ENCODE data around the gene BEGAIN.

BEGAIN gene

DNA sequence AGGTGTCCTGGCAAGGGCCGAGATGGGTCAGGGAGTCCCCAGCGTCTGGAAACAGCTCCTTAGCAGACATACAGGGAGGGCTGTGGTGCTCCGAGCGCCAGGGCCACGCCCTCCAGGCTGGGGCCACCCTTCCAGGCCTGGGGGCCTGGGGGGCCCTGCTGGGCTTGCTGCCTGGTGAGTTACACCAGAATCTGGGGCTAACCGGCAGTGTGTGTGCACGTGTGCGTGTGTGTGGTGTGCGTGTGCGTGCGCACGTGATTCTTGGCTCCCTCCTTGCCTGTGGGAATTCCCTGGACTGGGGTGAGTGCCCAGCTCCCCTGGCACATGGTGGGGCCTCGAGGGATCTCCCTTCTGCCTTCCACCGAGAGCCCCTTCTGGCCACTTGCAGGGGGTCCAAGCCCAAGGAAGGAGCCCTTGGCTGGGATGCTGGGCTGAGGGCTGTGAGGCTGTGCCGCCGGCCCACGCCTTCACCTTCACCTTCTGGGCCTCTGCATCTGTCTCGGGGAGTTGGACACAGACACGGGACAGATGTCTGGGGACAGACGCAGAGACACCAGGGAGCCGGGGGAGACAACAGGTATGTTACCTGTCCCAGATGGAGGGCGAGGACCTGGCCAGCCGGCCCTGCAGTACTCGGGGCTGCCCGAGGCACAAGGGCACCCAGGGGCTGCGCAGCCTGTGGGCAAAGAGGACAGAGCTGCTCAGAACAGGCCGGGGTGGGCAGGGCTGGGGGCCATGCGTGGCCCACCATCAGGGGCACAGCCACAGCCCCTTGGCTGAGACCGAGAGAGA is 37.2 kb downstream of the BEGAIN start:
- no peak for DNase-seq (ENCODE audit: low spot score)

DNA sequence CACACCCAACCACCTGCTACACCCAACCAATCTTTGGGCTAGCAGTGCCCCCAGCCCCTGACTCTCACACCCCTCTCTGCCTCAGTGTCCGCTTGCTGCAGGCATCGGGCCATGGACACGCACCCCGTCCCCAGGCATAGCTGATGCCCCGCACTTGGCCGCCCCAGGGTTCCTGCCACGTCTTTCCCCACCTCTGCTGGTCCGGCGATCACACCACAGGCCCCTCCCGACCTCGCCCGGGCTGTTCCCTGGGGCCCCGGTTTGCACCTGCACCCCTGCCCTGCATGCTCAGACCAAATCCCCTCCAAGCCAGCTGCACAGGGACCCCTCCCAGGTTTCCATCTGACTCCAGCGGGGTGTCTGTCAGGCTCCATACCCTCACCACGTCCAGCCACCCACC is 38.3 kb downstream of the BEGAIN start:
- no peak for DNase-seq (ENCODE audit: low spot score)

DNA sequence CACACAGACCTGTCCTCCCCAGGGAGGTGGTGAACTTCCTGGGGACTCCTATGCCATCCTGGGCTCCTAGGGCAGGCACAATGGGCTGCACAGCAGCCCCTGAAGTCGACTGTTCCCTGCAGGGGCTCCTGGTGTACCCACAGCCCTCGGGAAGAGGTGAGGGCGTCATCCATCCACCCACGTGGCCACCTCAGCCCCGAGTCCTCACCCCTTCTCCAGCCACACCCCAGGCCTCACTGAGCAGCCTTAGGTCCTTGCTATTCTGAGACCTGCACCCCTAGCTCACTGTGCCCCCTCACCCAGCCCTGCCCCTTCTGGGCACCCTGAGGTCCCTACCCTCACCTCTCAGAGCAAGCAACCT is 38.9 kb downstream of the BEGAIN start:
- no peak for DNase-seq (ENCODE audit: low spot score)

DNA sequence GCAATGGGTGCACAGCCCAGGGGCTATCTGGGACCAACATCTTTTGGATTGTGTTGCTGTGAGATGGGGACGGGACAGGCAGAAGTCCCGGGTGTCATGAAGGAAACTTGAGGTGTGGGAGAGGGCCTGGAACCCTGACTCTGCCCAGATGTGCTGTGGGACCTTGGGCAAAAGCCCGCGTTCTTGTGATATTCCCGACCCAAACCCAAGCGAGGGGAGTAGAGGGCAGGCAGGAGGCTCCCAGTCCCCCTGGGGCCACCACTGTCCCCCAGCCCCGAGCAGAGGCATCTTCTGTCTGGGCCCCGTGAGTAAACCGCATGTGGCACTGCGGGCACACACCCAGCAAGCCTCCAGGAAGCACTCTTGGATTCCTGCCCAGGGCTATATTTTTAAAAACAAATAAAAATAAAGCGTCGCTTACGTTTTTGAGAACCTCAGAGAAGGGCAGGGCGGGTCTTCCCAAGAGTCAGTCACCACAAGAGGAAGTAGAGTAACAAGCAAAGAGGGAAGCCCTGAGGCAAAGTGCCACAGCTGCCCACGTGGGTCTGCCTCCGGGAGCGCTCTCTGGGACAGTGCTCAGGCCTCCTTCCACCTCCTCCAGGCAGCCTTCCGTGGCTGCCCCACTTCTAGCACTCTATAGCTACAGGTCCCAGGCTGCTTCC is 39.5 kb downstream of the BEGAIN start:
- peak; percentile 45 for DNase-seq (ENCODE audit: low spot score)

DNA sequence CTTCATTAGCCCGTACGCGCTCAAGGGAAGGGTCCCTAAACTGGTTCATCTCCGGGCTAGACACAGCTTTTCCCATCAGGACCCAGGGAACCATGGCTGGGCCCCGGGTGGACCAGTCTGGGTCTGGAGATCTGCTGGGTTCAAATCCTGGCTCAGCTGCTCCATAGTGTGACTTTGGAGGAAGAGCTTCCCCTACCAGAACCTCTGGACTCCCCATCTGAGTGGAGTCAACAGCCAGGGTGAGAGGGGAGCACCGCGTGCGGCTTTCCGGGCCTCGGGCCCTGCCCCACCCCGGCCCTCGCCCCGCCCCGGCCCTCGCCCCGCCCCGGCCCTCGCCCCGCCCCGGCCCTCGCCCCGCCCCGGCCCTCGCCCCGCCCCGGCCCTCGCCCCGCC is 41.2 kb downstream of the BEGAIN start:
- DNase-seq (ENCODE audit: low spot score) = no peak

DNA sequence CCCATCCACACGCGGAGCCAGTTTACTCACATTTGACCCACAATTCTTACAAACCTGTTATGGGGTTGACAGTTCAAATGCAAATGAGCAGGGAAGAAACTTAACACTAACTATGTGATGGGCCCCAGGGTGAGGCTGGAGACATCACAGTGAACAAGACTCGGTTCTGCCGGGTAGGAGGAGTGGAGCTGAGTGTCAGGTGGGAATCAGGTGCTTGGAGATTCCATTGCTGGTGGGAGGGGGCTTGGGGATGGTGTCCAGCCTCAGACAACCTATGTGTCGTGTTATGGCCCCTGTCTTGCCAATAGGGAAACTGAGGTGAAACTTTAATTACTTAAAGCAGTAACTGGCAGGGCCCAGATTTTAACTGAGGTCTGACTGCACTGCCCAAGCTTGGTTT is 41.9 kb downstream of the BEGAIN start:
- DNase-seq (ENCODE audit: low spot score) = no peak

DNA sequence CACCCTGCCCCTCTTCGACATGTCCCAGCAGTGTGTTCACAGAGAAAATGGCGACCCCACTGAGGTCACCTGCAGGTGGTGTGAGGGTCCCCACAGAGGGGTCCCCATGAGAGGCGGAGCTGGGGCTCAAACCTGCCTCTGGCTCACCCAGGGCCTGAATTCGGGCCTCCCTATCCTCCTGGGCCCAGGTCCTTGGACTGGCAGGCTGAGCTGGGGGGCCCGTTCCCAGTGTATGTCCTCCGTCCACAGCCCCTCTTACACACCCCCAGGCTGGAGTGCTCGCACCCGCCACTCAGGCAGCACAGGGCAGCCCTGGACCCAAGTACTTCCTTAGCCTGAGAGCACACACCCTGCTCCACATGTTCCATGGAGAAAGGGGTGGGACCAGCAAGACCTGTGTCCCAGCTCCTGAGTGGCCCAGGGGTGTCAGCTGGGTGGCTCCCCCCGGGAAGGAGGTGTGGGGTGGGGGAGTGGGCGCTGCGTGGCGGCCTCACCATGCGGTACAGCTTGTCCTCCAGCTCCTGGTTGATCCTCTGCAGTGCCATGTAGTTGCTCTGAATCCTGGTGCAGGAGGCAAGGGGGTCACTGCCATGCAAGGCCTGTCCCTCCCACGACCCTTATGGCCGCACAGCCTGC is 42.6 kb downstream of the BEGAIN start:
- DNase-seq (ENCODE audit: low spot score) = no peak

DNA sequence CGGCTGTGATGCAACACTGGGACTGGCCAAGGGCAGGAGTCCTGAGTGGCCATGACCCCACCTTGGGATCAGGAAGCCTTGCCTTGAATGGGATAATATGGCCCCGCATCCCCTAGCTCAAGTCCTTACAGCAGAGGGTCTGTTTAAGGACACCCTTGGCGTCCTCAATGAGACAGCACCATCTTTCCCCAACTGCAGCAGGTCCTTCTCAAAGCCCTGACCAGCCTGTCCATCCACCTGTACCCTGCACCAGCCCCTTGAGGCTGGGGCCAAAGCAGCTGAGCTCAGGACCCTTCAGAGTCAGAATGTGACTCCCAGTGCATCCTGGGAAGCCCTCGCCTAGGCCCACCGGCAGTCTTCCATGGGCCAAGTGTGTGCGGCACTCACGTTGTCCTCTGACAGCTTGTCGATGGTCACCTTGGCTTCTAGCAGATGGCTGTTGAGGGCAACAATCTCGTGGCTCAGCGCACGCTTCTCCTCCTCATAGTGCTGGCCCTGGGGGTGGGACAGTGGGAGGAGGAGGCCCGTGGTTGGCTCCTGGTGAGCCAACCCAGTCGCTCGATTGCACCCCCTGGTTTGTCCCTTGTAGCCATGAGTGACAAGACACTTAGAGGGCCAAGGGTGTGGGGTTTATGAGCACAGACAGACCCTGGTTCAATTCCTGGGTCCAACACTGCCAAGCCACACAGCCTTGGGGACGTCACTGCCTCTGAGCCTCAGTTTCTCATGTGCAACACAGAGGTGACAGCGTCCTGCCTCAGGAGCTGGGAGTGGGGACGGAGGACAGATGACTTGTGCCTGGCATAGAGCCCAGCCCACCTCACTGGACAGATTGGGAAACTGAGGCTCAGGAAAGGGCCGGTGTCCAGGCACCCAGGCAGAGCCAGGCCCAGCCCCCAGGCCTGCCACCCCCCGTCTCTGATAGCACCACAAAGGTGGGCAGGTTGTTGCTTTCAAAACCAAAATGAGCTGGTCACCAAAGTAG is 43.5 kb downstream of the BEGAIN start:
- no peak for DNase-seq (ENCODE audit: low spot score)

DNA sequence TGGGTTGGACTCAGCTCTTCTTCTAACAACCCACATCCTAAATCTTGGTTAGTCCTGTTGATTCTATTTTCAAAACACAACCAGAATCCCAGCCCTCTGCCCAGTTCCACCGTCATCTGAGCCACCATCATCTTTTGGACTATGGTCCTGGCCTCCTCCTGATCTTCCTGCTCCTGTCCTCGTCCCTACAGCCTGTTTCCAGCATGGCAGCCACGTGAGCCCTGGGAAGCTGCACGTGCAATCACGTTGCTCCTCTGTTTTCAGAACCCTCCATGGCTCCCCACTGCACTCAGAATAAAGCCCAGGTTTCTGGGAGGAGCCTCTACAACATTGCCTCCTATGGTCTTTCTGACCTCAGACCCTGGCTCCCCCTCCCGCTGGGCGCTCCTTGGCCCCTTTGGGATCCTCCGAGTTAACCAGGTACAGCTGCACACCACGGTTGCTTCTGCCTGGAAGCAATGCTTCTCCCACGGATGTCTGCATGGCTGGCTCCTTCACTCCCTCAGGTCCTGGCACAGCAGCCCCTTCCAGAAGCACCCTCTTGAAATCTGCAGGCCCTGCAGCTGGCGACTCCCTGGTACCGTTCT is 44.5 kb downstream of the BEGAIN start:
- DNase-seq (ENCODE audit: low spot score) = no peak

DNA sequence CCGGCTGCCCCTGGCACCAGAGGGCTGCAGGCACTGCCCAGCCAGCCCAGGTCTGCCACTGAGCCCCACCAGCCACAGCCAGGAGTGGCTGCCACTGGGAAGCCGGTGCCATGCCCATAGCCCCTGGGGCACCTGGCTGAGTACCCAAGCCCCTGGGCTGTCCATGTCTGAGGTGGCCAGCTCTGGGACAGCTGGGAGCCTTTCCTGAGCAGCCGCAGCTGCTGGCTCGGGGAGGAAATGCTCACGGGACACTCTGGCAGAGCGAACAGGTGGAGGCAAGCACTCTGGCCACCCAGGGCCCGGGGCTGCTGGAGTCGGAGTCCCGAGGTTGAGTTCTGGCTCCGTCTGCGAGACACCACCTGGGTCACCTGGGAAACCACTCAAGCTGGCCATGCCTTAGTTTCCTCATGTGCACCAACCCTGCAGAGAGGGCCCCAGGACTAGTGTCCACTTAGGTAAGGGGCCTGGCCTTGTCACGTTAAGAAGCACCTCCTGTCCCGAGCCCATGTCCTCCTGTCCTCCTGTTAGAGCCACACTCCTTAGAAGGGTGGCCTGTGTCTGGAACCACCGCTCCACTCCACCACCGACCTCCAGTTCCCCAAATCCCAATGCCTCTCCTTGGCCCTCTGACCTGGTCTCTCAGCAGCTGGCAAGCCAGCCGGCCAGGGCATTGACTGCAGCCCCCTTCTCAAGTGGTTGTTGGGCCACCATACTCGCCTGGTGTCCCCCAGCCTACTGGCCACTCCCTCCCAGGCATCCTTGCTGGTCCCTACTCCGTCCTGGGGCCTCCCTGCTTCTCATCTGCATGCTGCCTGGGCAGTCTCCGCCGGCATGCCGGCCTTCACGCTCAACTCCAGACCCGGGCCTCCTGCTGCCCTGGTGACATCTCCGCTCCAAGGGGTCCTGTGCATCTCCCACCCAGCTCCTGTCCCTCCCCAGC is 45.3 kb downstream of the BEGAIN start:
- DNase-seq (ENCODE audit: low spot score) = no peak

DNA sequence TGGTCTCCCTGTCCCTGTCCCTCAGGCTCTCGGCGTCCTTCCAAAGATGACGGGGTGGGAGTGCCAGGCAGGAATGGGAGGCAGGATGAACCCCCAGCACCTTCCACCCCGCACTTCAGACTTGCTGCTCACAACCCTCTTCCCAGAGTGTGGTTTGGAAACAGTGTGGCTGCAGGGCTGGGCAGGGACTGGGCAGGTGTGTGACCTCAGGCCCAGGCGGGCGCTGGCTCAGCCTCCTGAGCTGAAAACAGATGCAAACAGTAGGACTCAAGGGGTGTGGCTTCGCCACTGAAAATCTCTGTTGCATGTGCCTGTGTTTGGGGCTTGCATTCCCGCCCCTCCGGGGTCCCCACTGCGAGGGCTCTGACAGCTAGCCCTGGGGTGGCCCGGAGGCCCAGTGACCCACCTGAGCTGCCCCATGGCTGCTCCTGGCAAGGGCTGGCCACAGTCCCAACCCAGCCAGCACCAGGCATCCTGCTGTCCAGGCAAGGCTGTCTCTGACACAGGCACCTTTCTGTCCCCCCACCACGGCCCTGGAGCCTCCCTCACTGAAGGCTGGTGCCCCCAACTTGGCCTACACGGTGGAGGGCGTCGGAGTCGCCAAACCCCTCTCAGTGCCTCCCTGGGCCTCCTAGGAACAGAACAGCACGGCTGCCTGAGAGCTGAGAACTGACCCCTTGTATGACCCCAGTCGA is 46.1 kb downstream of the BEGAIN start:
- DNase-seq (ENCODE audit: low spot score) = no peak

DNA sequence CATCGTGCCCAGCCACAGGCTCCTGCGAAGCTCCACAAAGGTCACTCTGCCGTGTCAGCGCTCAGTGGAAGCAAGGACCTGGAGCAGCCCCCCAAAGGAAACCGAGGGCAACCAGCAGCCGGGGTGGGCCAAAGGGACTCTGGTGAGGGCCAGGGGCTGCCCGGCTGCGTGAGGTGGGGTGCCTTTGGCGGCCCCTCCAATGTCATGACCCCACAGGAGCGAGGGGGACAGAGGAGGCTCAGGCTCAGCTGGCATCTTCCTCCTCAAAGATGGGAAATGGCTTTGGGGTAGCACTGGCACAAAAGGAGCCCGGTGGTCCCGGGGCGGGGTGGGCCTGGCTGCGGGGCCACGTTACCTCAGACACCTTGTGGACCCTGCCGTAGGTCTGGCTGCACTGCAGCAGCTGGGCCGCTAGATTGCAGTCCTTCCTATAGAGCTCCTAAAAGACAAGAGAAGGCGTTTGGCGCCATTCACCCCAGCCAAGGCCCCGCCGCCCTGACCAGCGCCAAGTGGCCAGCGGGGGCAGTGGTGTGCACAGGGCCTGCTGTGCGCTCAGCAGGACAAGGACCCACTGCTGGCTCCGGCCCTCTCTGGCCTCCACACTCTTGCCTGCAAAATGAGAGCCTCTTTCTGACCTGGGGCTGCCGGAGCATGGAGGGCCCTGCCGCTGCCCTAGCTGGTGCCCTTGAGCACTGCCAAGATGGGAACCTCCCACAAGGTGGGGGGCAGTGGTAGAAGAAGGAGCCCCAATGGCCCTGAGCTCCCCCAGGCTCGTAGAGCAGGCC is 46.9 kb downstream of the BEGAIN start:
- no peak for DNase-seq (ENCODE audit: low spot score)

DNA sequence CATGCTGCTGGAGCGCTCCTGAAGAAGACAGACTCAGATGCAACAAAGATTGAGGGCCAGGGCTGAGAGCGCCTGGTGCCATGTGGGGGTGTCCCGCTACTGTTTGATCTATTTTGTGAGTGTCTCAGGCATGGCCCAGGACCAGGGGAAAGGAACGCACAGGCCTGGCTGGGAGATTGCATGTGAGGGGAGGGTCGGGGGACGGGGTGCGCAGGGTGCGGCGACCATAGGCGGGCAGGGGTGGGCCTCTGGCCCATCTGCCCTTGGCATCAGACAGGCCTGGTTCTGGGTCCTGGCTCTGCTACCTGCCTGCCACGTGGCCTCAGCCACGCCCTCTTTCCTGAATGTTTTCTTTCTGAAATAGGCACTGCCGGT is 47.5 kb downstream of the BEGAIN start:
- DNase-seq (ENCODE audit: low spot score) = no peak

DNA sequence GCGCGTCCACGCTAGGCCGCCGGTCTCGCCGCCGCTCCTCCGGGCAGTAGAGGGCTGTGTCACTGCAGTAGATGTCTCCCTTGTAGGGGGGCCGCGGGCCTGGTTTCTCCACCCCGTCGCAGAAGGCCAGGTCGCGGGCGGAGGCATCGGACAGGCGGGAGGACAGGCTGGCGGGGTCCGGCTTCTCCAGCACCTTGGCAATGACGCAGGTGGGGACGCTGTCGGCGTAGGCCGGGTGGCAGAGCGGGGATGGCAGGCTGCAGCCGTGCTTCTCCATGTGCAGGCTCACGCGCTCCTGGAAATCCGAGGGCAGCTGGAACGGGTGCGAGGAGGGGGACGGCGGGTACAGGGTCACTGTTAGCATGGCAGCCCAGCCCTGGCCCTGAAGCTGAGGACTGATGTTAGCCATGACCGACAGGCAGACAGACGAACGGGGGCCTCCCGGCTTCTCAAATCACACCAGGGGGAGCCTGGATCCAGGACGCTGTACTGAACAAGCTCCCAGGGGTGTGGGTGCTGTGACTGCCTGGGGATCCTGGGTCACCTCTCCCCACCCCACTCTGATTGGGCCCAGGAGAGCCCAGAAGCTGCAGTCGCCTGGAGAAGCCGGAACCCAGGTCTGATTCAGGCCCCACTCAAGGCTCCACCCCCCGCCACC is 48.1 kb downstream of the BEGAIN start:
- DNase-seq (ENCODE audit: low spot score) = no peak

DNA sequence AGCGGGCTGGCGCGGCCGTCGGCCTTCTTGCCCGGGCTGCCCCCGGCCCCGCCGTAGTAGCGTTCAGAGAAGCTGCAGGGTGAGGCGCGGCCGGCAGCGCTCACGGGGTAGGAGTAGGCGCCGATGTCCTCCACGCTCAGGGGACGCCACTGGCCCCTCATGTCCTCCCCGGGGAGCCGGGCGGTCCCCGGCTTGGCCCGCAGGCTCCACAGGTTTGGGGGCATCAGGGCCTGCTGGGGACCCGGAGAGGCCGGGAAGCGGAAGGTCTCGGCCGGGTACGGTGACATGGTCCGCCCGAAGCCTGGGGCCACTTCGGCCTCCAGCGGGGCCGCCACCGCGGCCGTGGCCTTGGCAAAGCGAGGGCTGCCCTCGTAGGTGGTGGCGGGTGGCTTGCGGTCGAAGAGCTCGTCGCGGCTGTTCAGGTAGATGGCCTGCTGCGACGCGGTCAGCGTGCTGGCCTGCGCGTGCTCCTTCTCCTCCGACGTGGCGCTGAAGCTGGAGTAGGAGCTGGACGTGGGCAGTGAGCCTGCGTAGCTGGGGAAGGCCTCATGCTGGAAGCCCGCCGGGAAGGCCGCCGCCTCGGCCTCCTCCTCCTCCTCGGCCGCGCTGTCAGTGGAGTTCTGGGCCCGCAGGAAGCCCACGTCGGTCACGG is 48.7 kb downstream of the BEGAIN start:
- DNase-seq (ENCODE audit: low spot score) = no peak

DNA sequence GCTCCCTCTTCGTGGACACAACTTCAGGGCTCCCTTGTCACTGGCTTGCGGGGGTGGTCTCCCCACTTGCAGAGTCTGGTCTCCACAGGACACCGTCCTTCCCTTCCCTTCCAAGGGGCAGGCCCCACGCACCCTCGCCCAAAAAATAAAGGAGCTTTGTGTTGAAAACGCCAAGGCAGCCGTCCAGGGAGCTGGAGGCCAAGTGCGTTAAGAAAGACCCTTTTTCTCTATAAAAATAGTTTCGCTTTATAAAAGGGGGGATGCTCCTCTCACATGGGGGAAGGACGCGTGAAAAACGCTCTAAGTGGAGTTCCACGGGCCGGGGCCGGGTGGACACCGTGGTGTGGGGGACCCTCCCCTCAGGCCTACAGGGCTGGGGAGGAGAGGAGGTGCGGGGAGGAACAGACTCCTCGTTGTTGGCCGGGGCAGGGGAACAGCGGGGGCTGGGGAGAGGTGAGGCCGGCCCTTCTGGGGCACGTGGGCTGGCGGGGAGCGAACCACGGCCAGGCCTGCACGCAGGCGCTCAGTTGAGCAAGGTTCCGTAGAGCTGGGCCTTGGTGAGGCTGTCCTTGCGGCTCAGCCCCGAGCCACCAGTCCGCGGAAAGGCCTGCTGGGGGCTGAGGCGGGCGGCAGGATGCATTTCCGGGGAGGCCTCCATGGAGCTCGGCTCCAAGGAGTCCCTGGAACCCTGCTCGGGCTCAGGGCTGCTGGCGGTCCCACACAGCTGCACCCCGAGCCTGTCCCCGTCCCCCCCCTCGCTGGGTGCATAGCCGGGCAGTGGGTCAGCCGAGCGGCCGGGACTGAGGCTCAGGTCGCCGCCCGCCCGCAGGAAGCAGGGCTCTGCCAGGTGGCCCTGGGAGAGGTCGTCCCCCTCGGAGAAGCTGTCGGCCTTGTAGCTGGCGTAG is 49.5 kb downstream of the BEGAIN start:
- no peak for DNase-seq (ENCODE audit: low spot score)
